Glomerular visceral epithelial cell (primary cell): ENCODE measurements around the gene TMEM52B.
"Not testable (repeated sequence)": the region's sequence is repeated elsewhere in the genome, so short reads cannot be mapped to it uniquely, and the experiment has no call there.

Source experiments
- DNase-seq: peaks from one replicate; pipeline ENCODE4 v3.0.0-alpha.2; 2016; ENCODE audit errors: extremely low spot score

Gene TMEM52B

GRCh38 chr12:10171973-10172728 is 6.7 kb upstream of the TMEM52B start, which contains the start of gene OLR1:
OLR1 (minus strand) TSS chr12:10172132; CDS start chr12:10172077, 55 bp downstream.
- no peak for DNase-seq

GRCh38 chr12:10174986-10175614 is 3.7 kb upstream of the TMEM52B start:
- no peak for DNase-seq

GRCh38 chr12:10175846-10176636 is 2.8 kb upstream of the TMEM52B start:
- no peak for DNase-seq

GRCh38 chr12:10179776-10180181 is 947 bp downstream of the TMEM52B start:
- no peak for DNase-seq

- no peak for DNase-seq
Observed at GRCh38 chr12:10182354-10183049, 3.7 kb downstream of the TMEM52B start.

- DNase-seq, result no peak
Observed at GRCh38 chr12:10184261-10184843, 5.5 kb downstream of the TMEM52B start.

- DNase-seq, result no peak
Observed at GRCh38 chr12:10186299-10186698, 7.5 kb downstream of the TMEM52B start.

- not testable (repeated sequence) for DNase-seq
Observed at GRCh38 chr12:10186958-10187357, 8.1 kb downstream of the TMEM52B start.

- DNase-seq, result no peak
Observed at GRCh38 chr12:10189653-10190052, 10.8 kb downstream of the TMEM52B start.

- peak; percentile 47 for DNase-seq
Observed at GRCh38 chr12:10190558-10191388, 11.9 kb downstream of the TMEM52B start.

- DNase-seq, result peak; percentile 10
Observed at GRCh38 chr12:10191865-10192264, 13.0 kb downstream of the TMEM52B start.

- peak; percentile 11 for DNase-seq
Observed at GRCh38 chr12:10194160-10194670, 15.4 kb downstream of the TMEM52B start.

GRCh38 chr12:10196210-10196609 is 17.4 kb downstream of the TMEM52B start:
- peak; percentile 59 for DNase-seq

- DNase-seq, result peak; percentile 12
Observed at GRCh38 chr12:10197879-10198278, 19.0 kb downstream of the TMEM52B start.

GRCh38 chr12:10204495-10204894 is 25.7 kb downstream of the TMEM52B start:
- not testable (repeated sequence) for DNase-seq

- no peak for DNase-seq
Observed at GRCh38 chr12:10205220-10205807, 26.5 kb downstream of the TMEM52B start.

- no peak for DNase-seq
Observed at GRCh38 chr12:10207136-10207535, 28.3 kb downstream of the TMEM52B start.

- DNase-seq, result no peak
Observed at GRCh38 chr12:10210225-10210624, 31.4 kb downstream of the TMEM52B start.

- no peak for DNase-seq
Observed at GRCh38 chr12:10211101-10211939, 32.5 kb downstream of the TMEM52B start.
